Gastroesophageal sphincter (tissue), 2 donors: ENCODE results near the gene KAZALD1.

ENCODE experiments used
- POLR2A ChIP-seq, 2 donors: fragments of 450-650 bp; IDR thresholded peaks; one replicate each; pipeline ENCODE4 v1.6.1; 2017; ENCODE audit warnings: antibody characterized with exemption in 2 of 2, mild to moderate bottlenecking in 2 of 2, moderate library complexity in 1 of 2
- POLR2AphosphoS5 ChIP-seq: sonication (generic); formaldehyde crosslinking; IDR thresholded peaks from one replicate; pipeline ENCODE4 v1.6.1; 2017; ENCODE audit warnings: antibody characterized with exemption

GRCh38 chr10:101021692-101022251 lies 40.0 kb upstream of the KAZALD1 start:
- no peak for TF ChIP-seq POLR2A (IDR thresholded peaks at IDR 0.05)
- TF ChIP-seq POLR2AphosphoS5: no peak
